ENCODE data around the gene GREM2.

The GREM2 gene

GRCh38 chr1:240586006-240586405 is 25.9 kb downstream of the GREM2 start:
- Histone ChIP-seq H3K79me2 (ENCODE audit: low read length) (no peaks in the 10 kb centered on the region), H3K27ac (ENCODE audit: low read length) (no peak overlapping the region), H2AFZ (ENCODE audit: low read length) (no peak overlapping the region), H3K36me3 (replicated peaks; ENCODE audit: insufficient read depth, low read length) (no peaks in the 10 kb centered on the region), H4K20me1 (ENCODE audit: insufficient read depth, low read length) (no peaks in the 10 kb centered on the region), H3K9ac (ENCODE audit: low read length) (no peak overlapping the region), H3K9me3 (replicated peaks; ENCODE audit: insufficient read depth, low read length) (no peaks in the 10 kb centered on the region), H3K9me2 (replicated peaks; ENCODE audit: insufficient read depth, low read length) (no peaks in the 10 kb centered on the region), H3K4me1 (ENCODE audit: low read length) (peaks cover 6% of the 10 kb centered on the region), H3K27me3 (replicated peaks; ENCODE audit: insufficient read depth, low read length) (no peaks in the 10 kb centered on the region), H3K4me3 (ENCODE audit: low read length) (no peak overlapping the region), H3K4me2 (ENCODE audit: low read depth, low read length) (no peak overlapping the region), H3F3A (ENCODE audit: insufficient read depth, low read length) (no peaks in the 10 kb centered on the region)
- TF ChIP-seq CTCF (IDR thresholded peaks at IDR 0.05; ENCODE audit: low read length) (no peak), EZH2 (optimal IDR thresholded peaks at IDR 0.05; ENCODE audit: low read depth, low read length) (no peak), EZH2phosphoT487 (IDR thresholded peaks at IDR 0.05; ENCODE audit: low read length) (no peak)
- no peak for DNase-seq

GRCh38 chr1:240582953-240583352 is 29.0 kb downstream of the GREM2 start:
- Histone ChIP-seq H3K9me2 (replicated peaks; ENCODE audit: insufficient read depth, low read length) (no peaks in the 10 kb centered on the region), H3K27me3 (replicated peaks; ENCODE audit: insufficient read depth, low read length) (no peaks in the 10 kb centered on the region), H4K20me1 (ENCODE audit: insufficient read depth, low read length) (no peaks in the 10 kb centered on the region), H3K9me3 (replicated peaks; ENCODE audit: insufficient read depth, low read length) (no peaks in the 10 kb centered on the region), H3K27ac (ENCODE audit: low read length) (no peak overlapping the region), H3K36me3 (replicated peaks; ENCODE audit: insufficient read depth, low read length) (no peaks in the 10 kb centered on the region), H3K9ac (ENCODE audit: low read length) (no peak overlapping the region), H3F3A (ENCODE audit: insufficient read depth, low read length) (no peaks in the 10 kb centered on the region), H3K4me3 (ENCODE audit: low read length) (no peak overlapping the region), H3K4me2 (ENCODE audit: low read depth, low read length) (no peak overlapping the region), H2AFZ (ENCODE audit: low read length) (no peak overlapping the region), H3K79me2 (ENCODE audit: low read length) (no peaks in the 10 kb centered on the region), H3K4me1 (ENCODE audit: low read length) (peaks cover 6% of the 10 kb centered on the region)
- TF ChIP-seq CTCF (IDR thresholded peaks at IDR 0.05; ENCODE audit: low read length) (no peak), EZH2 (optimal IDR thresholded peaks at IDR 0.05; ENCODE audit: low read depth, low read length) (no peak)
- no peak for DNase-seq

- Histone ChIP-seq H2AFZ (ENCODE audit: low read length) (no peak overlapping the region), H3K27me3 (replicated peaks; ENCODE audit: insufficient read depth, low read length) (no peaks in the 10 kb centered on the region), H4K20me1 (ENCODE audit: insufficient read depth, low read length) (no peaks in the 10 kb centered on the region), H3K9me2 (replicated peaks; ENCODE audit: insufficient read depth, low read length) (no peaks in the 10 kb centered on the region), H3K9me3 (replicated peaks; ENCODE audit: insufficient read depth, low read length) (no peaks in the 10 kb centered on the region), H3F3A (ENCODE audit: insufficient read depth, low read length) (peaks cover 9% of the 10 kb centered on the region; the same call in 1 of the 2 replicates), H3K27ac (ENCODE audit: low read length) (no peak overlapping the region), H3K4me2 (ENCODE audit: low read depth, low read length) (no peak overlapping the region), H3K36me3 (replicated peaks; ENCODE audit: insufficient read depth, low read length) (no peaks in the 10 kb centered on the region), H3K4me3 (ENCODE audit: low read length) (no peak overlapping the region), H3K9ac (ENCODE audit: low read length) (no peak overlapping the region), H3K4me1 (ENCODE audit: low read length) (peaks cover 18% of the 10 kb centered on the region), H3K79me2 (ENCODE audit: low read length) (no peaks in the 10 kb centered on the region)
- no peak for DNase-seq
- TF ChIP-seq CTCF (IDR thresholded peaks at IDR 0.05; ENCODE audit: low read length) (no peak), EZH2 (optimal IDR thresholded peaks at IDR 0.05; ENCODE audit: low read depth, low read length) (no peak), EZH2phosphoT487 (IDR thresholded peaks at IDR 0.05; ENCODE audit: low read length) (no peak)
These were observed 32.4 kb downstream of the GREM2 start for GRCh38 chr1:240579511-240579910.

Data from MM.1S (cell line).